AG09309 (cell line): Measurements from ENCODE around the gene SPATA31E1.

Experiments
- DNase-seq: peaks from one replicate; pipeline ENCODE4 v3.0.0-alpha.2; 2010; ENCODE audit warnings: low read depth
- H3K4me3 ChIP-seq: 2 replicates; pipeline ENCODE4 v1.5.1; 2011; ENCODE audit warnings: mild to moderate bottlenecking, low read depth, low read length, moderate library complexity; ENCODE audit not compliant: control insufficient read depth
- TF ChIP-seq, protein P1 (sequence below): IDR thresholded peaks from 2 replicates; pipeline ENCODE4 v1.5.1; 2011; ENCODE audit warnings: mild to moderate bottlenecking, low read depth, low read length, inconsistent platforms; ENCODE audit not compliant: insufficient read depth, control insufficient read depth; ENCODE audit errors: missing control alignments

Gene SPATA31E1

DNA sequence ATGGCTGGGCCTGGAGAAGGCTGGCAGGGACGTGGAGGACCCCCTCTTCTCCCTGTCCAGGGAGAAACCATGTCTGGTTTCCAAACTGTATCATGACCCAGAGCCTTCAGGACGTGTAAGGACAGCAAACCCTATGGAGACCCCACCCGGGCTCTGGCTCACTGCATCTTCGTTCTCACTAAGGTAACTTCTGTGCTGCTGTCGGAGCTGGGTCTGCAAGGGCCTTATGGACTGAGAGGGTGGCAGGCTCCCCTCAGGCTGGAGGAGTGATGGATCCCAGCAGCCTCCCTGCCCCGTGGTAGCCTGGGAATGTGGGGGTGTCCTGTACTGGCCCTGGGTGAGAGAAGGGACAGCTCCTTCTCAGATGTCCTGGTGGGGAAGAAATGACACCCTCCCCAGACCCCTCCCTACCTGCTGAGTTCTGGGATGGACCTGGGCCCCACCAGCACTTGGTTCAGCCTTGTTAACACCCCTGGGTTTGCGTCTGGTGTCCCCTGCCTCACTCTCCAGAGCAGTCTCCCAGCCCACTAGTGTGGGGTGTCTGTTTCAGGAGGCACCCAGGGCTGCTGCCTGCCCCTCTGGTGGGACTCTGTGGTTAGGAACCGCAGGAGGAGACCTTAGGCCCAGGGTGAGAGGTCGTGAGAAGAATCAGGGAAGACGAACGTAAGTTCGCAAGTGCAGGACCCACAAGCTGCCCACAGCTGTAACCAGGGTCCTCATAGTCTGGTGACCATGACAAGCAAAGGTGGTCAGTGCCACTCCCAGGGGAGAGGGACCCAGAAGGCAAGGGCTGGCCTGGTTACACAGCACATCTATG is 6.6 kb downstream of the SPATA31E1 start:
- no peak overlapping the region for H3K4me3 ChIP-seq
- TF ChIP-seq, protein P1, sequence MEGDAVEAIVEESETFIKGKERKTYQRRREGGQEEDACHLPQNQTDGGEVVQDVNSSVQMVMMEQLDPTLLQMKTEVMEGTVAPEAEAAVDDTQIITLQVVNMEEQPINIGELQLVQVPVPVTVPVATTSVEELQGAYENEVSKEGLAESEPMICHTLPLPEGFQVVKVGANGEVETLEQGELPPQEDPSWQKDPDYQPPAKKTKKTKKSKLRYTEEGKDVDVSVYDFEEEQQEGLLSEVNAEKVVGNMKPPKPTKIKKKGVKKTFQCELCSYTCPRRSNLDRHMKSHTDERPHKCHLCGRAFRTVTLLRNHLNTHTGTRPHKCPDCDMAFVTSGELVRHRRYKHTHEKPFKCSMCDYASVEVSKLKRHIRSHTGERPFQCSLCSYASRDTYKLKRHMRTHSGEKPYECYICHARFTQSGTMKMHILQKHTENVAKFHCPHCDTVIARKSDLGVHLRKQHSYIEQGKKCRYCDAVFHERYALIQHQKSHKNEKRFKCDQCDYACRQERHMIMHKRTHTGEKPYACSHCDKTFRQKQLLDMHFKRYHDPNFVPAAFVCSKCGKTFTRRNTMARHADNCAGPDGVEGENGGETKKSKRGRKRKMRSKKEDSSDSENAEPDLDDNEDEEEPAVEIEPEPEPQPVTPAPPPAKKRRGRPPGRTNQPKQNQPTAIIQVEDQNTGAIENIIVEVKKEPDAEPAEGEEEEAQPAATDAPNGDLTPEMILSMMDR, result no peak
- DNase-seq, result no peak

DNA sequence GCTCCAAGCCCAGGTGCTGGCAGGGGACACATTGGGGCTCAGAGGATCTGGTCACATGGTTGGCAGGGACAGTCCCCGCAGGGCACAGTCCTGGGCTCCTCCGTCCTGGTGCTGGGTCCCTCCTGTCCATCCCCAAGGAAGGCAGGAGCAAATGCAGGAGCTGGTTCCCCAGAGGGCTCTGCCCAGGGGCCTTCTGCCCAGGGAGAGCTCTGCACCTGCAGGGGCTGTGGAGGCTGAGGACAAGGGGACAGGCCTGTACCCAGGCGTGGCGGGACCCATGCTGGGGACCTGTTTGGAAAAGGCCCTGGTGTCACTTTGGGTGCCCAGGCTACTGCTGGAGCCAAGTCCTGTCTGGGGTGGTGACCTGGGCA is 7.2 kb downstream of the SPATA31E1 start:
- DNase-seq, result no peak
- no peak overlapping the region for H3K4me3 ChIP-seq
- TF ChIP-seq, protein P1, result no peak

DNA sequence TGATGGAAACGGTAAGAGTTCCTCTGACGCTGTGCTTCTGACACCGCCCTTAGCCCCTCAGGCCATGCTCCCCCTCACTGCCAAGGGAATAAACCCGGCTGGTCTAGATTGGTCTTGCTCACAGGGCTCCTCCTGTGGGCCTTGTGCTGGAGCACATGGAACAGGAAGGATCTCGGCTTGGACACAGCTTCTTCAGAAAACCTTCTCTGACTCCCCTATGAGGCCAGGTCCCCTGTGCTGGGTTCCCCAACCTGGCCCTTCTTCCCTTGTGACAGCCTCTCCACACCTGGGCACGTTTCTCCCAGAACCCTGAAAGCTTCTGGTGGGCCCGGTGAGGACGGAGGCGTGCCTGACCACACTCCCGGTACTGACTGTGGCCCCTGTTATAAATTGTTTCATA is 8.2 kb downstream of the SPATA31E1 start:
- no peak overlapping the region for H3K4me3 ChIP-seq
- no peak for DNase-seq
- TF ChIP-seq, protein P1, result no peak

DNA sequence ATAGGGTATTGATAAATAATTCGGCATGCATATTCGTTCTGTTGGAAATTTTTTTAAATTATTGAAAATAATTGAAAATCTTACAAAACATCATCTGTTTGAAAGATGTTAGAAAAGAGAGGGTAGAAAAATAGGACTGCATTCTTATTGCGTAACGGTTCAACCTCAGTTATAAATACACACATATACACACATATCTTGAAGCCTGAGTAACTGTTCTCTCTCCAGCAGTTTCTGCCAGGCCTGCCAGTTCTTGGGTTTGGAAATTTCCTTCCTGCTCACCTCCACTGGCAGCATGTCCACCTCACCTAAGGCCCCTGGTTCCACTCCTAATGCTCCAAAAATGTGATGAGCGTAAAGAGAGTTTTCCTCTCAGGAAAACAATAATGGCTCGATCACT is 9.1 kb downstream of the SPATA31E1 start:
- TF ChIP-seq, protein P1, result no peak
- no peak overlapping the region for H3K4me3 ChIP-seq

GRCh38 chr9:87892956-87893355 is 10.3 kb downstream of the SPATA31E1 start:
- no peak overlapping the region for H3K4me3 ChIP-seq
- DNase-seq, result no peak
- TF ChIP-seq, protein P1, result no peak

More for the DNA sequence above, 9.1 kb downstream of the SPATA31E1 start:
- DNase-seq, result no peak

GRCh38 chr9:87894998-87895625 is 12.4 kb downstream of the SPATA31E1 start:
- TF ChIP-seq, protein P1, result no peak
- H3K4me3 ChIP-seq, result no peak overlapping the region
- no peak for DNase-seq
